ENCODE data around the gene SHKBP1. TPM values are rescaled to one million over a fixed set of nuclear protein-coding genes. Genes with fewer than 3 reads are reported as not detected.

The SHKBP1 gene
- total and polyA plus RNA-seq, 2 of the 13 experiments (the other 11 are each of a cell fraction or from before 2014, with no cell fraction given) = 16.2 to 17.4 TPM

DNA sequence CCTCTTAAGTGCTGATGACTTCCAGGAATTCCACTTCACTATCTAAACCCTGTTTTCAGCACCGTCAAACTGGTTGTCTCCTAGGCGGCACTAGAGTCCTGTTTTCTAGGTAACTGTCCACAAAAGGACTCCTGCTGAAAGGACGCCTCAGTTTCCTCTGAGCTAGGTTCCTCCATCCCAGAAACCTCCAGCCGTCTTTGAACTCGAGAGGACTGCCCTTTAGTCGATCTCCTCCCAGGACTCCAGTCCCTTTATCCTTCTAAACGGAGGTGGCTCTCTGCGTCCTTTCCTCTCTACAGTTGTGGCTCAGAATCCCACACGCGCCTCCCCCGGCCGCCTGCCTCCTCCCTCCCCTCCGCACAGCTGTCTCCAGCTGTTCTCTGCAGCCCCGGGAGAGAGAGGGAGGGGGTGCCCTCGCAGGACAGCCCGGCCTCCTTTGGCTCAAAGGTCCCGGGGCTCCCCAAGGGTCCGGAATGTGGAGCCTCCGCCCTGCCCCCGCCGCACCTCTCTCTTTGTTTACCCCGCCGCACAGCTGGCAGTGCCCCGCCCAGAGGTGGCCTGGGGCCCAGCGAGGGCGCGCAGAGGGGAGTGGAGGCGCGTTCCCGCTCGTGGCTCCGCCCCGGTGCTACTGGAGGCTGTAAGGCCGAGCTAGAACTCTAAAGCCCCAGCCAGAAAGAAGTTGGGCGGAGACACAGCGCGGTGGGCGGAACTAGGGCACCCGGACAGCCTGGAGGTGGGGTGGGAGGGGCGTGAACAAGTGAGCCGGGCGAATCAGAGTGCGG lies 26.9 kb downstream of the SHKBP1 start (continued):
- TF ChIP-seq ATRX (CRISPR knock-in tag; IDR thresholded peaks at IDR 0.05; ENCODE audit: borderline replicate concordance) (no peak), SRSF9 (IDR thresholded peaks at IDR 0.05; ENCODE audit: borderline replicate concordance, insufficient read depth, low read depth, low read length, poor library complexity, severe bottlenecking) (no peak), ZBTB20 (CRISPR knock-in tag; IDR thresholded peaks at IDR 0.05; ENCODE audit: borderline replicate concordance, low read depth) (no peak; the same call in 1 of the 2 replicates), PHF20 (CRISPR knock-in tag; IDR thresholded peaks at IDR 0.05) (no peak; the same call in 1 of the 2 replicates), FOXA3 (CRISPR knock-in tag; IDR thresholded peaks at IDR 0.05) (peak; percentile 96), FOSL2 (CRISPR knock-in tag; IDR thresholded peaks at IDR 0.05) (peak; percentile 70), ZNF724P (CRISPR knock-in tag; IDR thresholded peaks at IDR 0.05; ENCODE audit: borderline replicate concordance) (no peak), ZNF543 (CRISPR knock-in tag; IDR thresholded peaks at IDR 0.05) (peak; percentile 79; the same call in 1 of the 2 replicates), ARNTL (CRISPR knock-in tag; IDR thresholded peaks at IDR 0.05) (peak; percentile 80), MYC (CRISPR knock-in tag; IDR thresholded peaks at IDR 0.05; ENCODE audit: borderline replicate concordance) (peak; percentile 79; the same call in 1 of the 2 replicates)
- TF ChIP-seq, protein P1, sequence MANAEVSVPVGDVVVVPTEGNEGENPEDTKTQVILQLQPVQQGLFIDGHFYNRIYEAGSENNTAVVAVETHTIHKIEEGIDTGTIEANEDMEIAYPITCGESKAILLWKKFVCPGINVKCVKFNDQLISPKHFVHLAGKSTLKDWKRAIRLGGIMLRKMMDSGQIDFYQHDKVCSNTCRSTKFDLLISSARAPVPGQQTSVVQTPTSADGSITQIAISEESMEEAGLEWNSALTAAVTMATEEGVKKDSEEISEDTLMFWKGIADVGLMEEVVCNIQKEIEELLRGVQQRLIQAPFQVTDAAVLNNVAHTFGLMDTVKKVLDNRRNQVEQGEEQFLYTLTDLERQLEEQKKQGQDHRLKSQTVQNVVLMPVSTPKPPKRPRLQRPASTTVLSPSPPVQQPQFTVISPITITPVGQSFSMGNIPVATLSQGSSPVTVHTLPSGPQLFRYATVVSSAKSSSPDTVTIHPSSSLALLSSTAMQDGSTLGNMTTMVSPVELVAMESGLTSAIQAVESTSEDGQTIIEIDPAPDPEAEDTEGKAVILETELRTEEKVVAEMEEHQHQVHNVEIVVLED (CRISPR knock-in tag; IDR thresholded peaks at IDR 0.05; ENCODE audit: borderline replicate concordance) = peak; percentile 64; the same call in 1 of the 2 replicates
- TF ChIP-seq, protein P2, sequence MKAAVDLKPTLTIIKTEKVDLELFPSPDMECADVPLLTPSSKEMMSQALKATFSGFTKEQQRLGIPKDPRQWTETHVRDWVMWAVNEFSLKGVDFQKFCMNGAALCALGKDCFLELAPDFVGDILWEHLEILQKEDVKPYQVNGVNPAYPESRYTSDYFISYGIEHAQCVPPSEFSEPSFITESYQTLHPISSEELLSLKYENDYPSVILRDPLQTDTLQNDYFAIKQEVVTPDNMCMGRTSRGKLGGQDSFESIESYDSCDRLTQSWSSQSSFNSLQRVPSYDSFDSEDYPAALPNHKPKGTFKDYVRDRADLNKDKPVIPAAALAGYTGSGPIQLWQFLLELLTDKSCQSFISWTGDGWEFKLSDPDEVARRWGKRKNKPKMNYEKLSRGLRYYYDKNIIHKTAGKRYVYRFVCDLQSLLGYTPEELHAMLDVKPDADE (CRISPR knock-in tag; IDR thresholded peaks at IDR 0.05) = no peak
- TF ChIP-seq, protein P3, sequence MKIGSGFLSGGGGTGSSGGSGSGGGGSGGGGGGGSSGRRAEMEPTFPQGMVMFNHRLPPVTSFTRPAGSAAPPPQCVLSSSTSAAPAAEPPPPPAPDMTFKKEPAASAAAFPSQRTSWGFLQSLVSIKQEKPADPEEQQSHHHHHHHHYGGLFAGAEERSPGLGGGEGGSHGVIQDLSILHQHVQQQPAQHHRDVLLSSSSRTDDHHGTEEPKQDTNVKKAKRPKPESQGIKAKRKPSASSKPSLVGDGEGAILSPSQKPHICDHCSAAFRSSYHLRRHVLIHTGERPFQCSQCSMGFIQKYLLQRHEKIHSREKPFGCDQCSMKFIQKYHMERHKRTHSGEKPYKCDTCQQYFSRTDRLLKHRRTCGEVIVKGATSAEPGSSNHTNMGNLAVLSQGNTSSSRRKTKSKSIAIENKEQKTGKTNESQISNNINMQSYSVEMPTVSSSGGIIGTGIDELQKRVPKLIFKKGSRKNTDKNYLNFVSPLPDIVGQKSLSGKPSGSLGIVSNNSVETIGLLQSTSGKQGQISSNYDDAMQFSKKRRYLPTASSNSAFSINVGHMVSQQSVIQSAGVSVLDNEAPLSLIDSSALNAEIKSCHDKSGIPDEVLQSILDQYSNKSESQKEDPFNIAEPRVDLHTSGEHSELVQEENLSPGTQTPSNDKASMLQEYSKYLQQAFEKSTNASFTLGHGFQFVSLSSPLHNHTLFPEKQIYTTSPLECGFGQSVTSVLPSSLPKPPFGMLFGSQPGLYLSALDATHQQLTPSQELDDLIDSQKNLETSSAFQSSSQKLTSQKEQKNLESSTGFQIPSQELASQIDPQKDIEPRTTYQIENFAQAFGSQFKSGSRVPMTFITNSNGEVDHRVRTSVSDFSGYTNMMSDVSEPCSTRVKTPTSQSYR (CRISPR knock-in tag; IDR thresholded peaks at IDR 0.05; ENCODE audit: borderline replicate concordance) = peak; percentile 98
- TF ChIP-seq, protein P4, sequence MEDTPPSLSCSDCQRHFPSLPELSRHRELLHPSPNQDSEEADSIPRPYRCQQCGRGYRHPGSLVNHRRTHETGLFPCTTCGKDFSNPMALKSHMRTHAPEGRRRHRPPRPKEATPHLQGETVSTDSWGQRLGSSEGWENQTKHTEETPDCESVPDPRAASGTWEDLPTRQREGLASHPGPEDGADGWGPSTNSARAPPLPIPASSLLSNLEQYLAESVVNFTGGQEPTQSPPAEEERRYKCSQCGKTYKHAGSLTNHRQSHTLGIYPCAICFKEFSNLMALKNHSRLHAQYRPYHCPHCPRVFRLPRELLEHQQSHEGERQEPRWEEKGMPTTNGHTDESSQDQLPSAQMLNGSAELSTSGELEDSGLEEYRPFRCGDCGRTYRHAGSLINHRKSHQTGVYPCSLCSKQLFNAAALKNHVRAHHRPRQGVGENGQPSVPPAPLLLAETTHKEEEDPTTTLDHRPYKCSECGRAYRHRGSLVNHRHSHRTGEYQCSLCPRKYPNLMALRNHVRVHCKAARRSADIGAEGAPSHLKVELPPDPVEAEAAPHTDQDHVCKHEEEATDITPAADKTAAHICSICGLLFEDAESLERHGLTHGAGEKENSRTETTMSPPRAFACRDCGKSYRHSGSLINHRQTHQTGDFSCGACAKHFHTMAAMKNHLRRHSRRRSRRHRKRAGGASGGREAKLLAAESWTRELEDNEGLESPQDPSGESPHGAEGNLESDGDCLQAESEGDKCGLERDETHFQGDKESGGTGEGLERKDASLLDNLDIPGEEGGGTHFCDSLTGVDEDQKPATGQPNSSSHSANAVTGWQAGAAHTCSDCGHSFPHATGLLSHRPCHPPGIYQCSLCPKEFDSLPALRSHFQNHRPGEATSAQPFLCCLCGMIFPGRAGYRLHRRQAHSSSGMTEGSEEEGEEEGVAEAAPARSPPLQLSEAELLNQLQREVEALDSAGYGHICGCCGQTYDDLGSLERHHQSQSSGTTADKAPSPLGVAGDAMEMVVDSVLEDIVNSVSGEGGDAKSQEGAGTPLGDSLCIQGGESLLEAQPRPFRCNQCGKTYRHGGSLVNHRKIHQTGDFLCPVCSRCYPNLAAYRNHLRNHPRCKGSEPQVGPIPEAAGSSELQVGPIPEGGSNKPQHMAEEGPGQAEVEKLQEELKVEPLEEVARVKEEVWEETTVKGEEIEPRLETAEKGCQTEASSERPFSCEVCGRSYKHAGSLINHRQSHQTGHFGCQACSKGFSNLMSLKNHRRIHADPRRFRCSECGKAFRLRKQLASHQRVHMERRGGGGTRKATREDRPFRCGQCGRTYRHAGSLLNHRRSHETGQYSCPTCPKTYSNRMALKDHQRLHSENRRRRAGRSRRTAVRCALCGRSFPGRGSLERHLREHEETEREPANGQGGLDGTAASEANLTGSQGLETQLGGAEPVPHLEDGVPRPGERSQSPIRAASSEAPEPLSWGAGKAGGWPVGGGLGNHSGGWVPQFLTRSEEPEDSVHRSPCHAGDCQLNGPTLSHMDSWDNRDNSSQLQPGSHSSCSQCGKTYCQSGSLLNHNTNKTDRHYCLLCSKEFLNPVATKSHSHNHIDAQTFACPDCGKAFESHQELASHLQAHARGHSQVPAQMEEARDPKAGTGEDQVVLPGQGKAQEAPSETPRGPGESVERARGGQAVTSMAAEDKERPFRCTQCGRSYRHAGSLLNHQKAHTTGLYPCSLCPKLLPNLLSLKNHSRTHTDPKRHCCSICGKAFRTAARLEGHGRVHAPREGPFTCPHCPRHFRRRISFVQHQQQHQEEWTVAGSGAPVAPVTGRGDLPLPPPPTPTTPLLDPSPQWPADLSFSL (CRISPR knock-in tag; IDR thresholded peaks at IDR 0.05) = no peak
